ENCODE measurements around the gene MLLT10.

DNA sequence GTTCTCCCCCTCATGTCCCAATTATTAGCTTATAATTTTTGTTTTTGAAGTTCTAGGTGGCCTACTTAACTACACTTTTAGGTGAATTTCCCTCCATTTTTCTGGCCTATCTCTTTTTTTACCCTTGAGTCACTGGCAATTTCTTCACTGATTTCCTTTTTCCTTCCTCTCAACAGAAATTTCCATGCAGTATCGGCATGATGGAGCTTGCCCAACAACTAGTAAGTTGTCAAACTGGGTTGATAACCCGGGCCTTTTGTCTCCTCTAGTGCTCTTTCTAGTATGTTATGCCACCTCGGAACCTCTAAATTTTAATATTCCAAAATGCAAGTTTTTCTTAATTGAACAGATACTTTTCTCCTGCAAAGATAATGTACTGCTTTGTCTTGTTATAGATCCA lies 147.1 kb downstream of the MLLT10 start:
- no peak for TF ChIP-seq POLR2AphosphoS5 (IDR thresholded peaks at IDR 0.05)
- TF ChIP-seq, protein P1, sequence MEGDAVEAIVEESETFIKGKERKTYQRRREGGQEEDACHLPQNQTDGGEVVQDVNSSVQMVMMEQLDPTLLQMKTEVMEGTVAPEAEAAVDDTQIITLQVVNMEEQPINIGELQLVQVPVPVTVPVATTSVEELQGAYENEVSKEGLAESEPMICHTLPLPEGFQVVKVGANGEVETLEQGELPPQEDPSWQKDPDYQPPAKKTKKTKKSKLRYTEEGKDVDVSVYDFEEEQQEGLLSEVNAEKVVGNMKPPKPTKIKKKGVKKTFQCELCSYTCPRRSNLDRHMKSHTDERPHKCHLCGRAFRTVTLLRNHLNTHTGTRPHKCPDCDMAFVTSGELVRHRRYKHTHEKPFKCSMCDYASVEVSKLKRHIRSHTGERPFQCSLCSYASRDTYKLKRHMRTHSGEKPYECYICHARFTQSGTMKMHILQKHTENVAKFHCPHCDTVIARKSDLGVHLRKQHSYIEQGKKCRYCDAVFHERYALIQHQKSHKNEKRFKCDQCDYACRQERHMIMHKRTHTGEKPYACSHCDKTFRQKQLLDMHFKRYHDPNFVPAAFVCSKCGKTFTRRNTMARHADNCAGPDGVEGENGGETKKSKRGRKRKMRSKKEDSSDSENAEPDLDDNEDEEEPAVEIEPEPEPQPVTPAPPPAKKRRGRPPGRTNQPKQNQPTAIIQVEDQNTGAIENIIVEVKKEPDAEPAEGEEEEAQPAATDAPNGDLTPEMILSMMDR (IDR thresholded peaks at IDR 0.05), result no peak
